OCI-LY1 (cell line): ENCODE measurements around the gene SLC5A11.

ENCODE experiments used
- H2AFZ ChIP-seq: fragments of 200-600 bp; sonication (generic), shearing (Covaris generic); 2 replicates; pipeline ENCODE4 v1.6.0; 2014; ENCODE audit warnings: antibody characterized with exemption, mild to moderate bottlenecking, low read length
- H3F3A ChIP-seq: fragments of 200-600 bp; sonication (generic), shearing (Covaris generic); 2 replicates; pipeline ENCODE4 v1.6.0; 2014; ENCODE audit warnings: mild to moderate bottlenecking, antibody characterized with exemption, low read length, moderate library complexity; ENCODE audit not compliant: insufficient read depth
- H3K27ac ChIP-seq: fragments of 200-600 bp; sonication (generic); 2 replicates; pipeline ENCODE4 v1.5.1; 2014; ENCODE audit warnings: low read length, mixed run types, mild to moderate bottlenecking, low read depth; ENCODE audit not compliant: poor library complexity, severe bottlenecking
- H3K27me3 ChIP-seq: fragments of 200-600 bp; sonication (generic); 2 replicates; pipeline ENCODE4 v1.6.0; 2014; ENCODE audit warnings: antibody characterized with exemption, mild to moderate bottlenecking, low read length, moderate library complexity; ENCODE audit not compliant: insufficient read depth
- H3K36me3 ChIP-seq: fragments of 200-600 bp; sonication (generic); 2 replicates; pipeline ENCODE4 v1.6.1; 2014; ENCODE audit warnings: mild to moderate bottlenecking, antibody characterized with exemption, low read length, moderate library complexity, mixed read lengths; ENCODE audit not compliant: insufficient read depth
- H3K4me1 ChIP-seq: fragments of 200-600 bp; sonication (generic); 2 replicates; pipeline ENCODE4 v1.5.1; 2014; ENCODE audit warnings: mild to moderate bottlenecking, low read length, moderate library complexity; ENCODE audit not compliant: insufficient read depth, severe bottlenecking
- H3K4me2 ChIP-seq: fragments of 200-600 bp; sonication (generic), shearing (Covaris generic); 2 replicates; pipeline ENCODE4 v1.6.1; 2014; ENCODE audit warnings: low read length
- H3K4me3 ChIP-seq: fragments of 200-600 bp; sonication (generic); 2 replicates; pipeline ENCODE4 v1.5.1; 2014; ENCODE audit warnings: low read length, low read depth, mild to moderate bottlenecking, mixed read lengths; ENCODE audit not compliant: poor library complexity, severe bottlenecking
- H3K79me2 ChIP-seq: fragments of 200-600 bp; shearing (Covaris generic); 2 replicates; pipeline ENCODE4 v1.6.1; 2016; ENCODE audit warnings: mixed run types, low read length, mixed read lengths; ENCODE audit not compliant: insufficient read depth
- H3K9ac ChIP-seq: fragments of 200-600 bp; sonication (generic), shearing (Covaris generic); 2 replicates; pipeline ENCODE4 v1.6.1; 2014; ENCODE audit warnings: mild to moderate bottlenecking, low read length, mixed read lengths
- H3K9me2 ChIP-seq: fragments of 200-600 bp; sonication (generic), shearing (Covaris generic); 2 replicates; pipeline ENCODE4 v1.6.1; 2014; ENCODE audit warnings: low read depth, mild to moderate bottlenecking, low read length, mixed read lengths
- H3K9me3 ChIP-seq: fragments of 200-600 bp; shearing (Covaris generic); 2 replicates; pipeline ENCODE4 v1.6.1; 2014; ENCODE audit warnings: low read length, mixed read lengths
- H4K20me1 ChIP-seq: fragments of 200-600 bp; sonication (generic), shearing (Covaris generic); 2 replicates; pipeline ENCODE4 v1.6.0; 2016; ENCODE audit warnings: mild to moderate bottlenecking, low read length; ENCODE audit not compliant: insufficient read depth
- EZH2 ChIP-seq: fragments of 200-600 bp; sonication (generic), shearing (Covaris generic); IDR thresholded peaks from 2 replicates; pipeline ENCODE4 v1.8.0; 2017; ENCODE audit warnings: borderline replicate concordance, mixed run types, mild to moderate bottlenecking, antibody characterized with exemption, low read length, moderate library complexity, mixed read lengths
- TF ChIP-seq, protein P1 (sequence below): fragments of 200-600 bp; sonication (generic), shearing (Covaris generic); IDR thresholded peaks from 2 replicates; pipeline ENCODE4 v1.5.1; 2017; ENCODE audit warnings: mild to moderate bottlenecking, antibody characterized with exemption, low read length, moderate library complexity, mixed read lengths

Gene SLC5A11

DNA sequence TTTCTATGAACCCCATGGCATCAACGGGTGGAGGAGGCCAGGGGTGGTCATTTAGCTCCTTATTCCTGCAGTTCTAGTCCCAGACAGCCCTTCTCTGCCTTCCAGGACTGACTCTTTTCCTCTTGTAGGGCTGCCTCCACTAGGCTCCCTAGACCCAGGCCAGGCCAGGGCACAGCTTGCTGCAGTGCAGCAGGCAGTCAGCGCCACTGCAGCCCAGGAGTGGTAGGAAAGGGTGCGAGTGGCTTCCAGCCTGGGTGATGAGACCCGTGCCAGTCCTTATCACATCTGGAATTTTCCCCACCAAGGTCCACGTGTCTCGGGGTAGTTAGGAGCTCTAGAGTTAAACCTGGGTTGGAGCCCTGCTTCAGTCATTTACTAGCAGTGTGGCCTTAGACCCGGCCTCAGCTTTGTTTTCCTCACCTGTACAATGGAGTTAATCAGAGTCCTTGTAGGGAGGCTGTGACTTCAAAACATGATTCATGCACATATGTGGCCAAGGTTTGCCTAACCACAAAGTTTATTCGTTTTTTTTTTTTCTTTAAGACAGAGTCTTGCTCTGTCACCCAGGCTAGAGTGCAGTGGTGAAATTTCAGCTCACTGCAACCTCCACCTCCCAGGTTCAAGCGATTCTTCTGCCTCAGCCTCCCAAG lies 4.7 kb downstream of the SLC5A11 start:
- H3K4me3 ChIP-seq, result no peak overlapping the region
- no peak overlapping the region for H3K9ac ChIP-seq

DNA sequence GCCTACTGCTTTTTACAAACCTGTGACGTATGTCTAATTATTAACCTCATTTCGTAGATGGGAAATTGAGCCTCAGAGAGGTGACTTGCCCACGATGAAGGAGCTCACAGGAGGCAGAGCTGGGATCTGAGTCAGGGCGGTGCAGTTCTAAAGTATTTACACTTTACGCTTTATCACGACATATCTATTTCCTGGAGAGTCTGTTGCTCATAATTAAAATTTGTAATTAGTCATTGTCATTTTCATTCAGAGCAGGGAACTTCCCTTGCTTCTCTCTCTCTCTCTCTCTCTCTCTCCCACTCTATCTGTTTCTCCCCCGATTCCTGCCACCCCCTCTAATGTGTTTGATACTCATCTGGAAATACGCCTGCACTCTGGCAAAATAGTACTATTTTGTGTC lies 5.9 kb downstream of the SLC5A11 start:
- Histone ChIP-seq H3K4me2 (no peak overlapping the region), H3K4me1 (no peaks in the 10 kb centered on the region)
- no peak for TF ChIP-seq EZH2
- TF ChIP-seq, protein P1, sequence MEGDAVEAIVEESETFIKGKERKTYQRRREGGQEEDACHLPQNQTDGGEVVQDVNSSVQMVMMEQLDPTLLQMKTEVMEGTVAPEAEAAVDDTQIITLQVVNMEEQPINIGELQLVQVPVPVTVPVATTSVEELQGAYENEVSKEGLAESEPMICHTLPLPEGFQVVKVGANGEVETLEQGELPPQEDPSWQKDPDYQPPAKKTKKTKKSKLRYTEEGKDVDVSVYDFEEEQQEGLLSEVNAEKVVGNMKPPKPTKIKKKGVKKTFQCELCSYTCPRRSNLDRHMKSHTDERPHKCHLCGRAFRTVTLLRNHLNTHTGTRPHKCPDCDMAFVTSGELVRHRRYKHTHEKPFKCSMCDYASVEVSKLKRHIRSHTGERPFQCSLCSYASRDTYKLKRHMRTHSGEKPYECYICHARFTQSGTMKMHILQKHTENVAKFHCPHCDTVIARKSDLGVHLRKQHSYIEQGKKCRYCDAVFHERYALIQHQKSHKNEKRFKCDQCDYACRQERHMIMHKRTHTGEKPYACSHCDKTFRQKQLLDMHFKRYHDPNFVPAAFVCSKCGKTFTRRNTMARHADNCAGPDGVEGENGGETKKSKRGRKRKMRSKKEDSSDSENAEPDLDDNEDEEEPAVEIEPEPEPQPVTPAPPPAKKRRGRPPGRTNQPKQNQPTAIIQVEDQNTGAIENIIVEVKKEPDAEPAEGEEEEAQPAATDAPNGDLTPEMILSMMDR, result no peak

More for the DNA sequence above, 4.7 kb downstream of the SLC5A11 start:
- H3K79me2 ChIP-seq, result no peaks in the 10 kb centered on the region
- H2AFZ ChIP-seq, result no peak overlapping the region
- H3K27ac ChIP-seq, result no peak overlapping the region
- TF ChIP-seq, protein P1, result no peak
- no peak for TF ChIP-seq EZH2
- H3F3A ChIP-seq, result no peaks in the 10 kb centered on the region
- no peaks in the 10 kb centered on the region for H4K20me1 ChIP-seq
- no peaks in the 10 kb centered on the region for H3K4me1 ChIP-seq
- no peaks in the 10 kb centered on the region for H3K27me3 ChIP-seq
- no peaks in the 10 kb centered on the region for H3K9me2 ChIP-seq
- H3K4me2 ChIP-seq, result no peak overlapping the region
- no peaks in the 10 kb centered on the region for H3K9me3 ChIP-seq
- no peaks in the 10 kb centered on the region for H3K36me3 ChIP-seq

DNA sequence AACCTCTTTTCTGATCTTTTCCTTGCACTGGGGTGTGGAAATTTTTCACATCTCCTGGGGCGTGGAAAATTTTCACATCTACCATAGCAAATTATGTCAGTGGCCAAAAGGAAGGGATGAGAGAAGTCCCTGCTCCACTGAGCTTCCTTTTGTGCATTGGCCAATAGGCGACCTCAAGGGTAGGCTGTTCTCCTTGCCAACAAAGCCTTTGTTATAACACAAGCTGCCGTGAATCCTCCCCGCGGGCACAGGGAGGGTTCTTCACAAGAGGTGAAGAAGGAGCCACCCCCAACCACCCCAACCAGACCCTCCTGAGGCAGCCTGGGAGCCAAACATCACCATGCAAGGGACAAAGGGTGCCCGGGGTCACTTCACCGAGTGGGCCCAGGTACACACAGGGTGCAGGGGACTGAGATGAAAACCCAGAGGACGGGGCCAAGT lies 6.5 kb downstream of the SLC5A11 start:
- H3K9me3 ChIP-seq, result no peaks in the 10 kb centered on the region
- TF ChIP-seq, protein P1, result no peak
- no peak for TF ChIP-seq EZH2
- no peak overlapping the region for H3K27ac ChIP-seq
- no peak overlapping the region for H3K9ac ChIP-seq
- no peaks in the 10 kb centered on the region for H3K9me2 ChIP-seq
- H3K4me3 ChIP-seq, result no peak overlapping the region
- H3K4me1 ChIP-seq, result no peaks in the 10 kb centered on the region
- no peak overlapping the region for H2AFZ ChIP-seq
- no peaks in the 10 kb centered on the region for H4K20me1 ChIP-seq
- no peaks in the 10 kb centered on the region for H3K79me2 ChIP-seq
- H3F3A ChIP-seq, result no peaks in the 10 kb centered on the region
- H3K4me2 ChIP-seq, result no peak overlapping the region
- no peaks in the 10 kb centered on the region for H3K36me3 ChIP-seq
- H3K27me3 ChIP-seq, result no peaks in the 10 kb centered on the region

More for the DNA sequence above, 5.9 kb downstream of the SLC5A11 start:
- Histone ChIP-seq H3K79me2 (no peaks in the 10 kb centered on the region), H3K4me3 (no peak overlapping the region), H3K9me2 (no peaks in the 10 kb centered on the region), H2AFZ (no peak overlapping the region), H3F3A (no peaks in the 10 kb centered on the region), H3K9ac (no peak overlapping the region), H3K27me3 (no peaks in the 10 kb centered on the region), H3K36me3 (no peaks in the 10 kb centered on the region), H3K9me3 (no peaks in the 10 kb centered on the region), H3K27ac (no peak overlapping the region), H4K20me1 (no peaks in the 10 kb centered on the region)
